H1 (cell line): ENCODE measurements around the gene DDIAS. TPM values are rescaled to one million over a fixed set of nuclear protein-coding genes. Genes with fewer than 3 reads are reported as not detected.

Source experiments
- CTCF ChIA-PET: fragments of 300-600 bp; sonication (Branson Sonifier 250); formaldehyde crosslinking; loops from one replicate; lab custom pipeline; 2021; ENCODE audit not compliant: partially characterized antibody; lab: Charles Lee
- POLR2A ChIA-PET: fragments of 300-600 bp; sonication (Branson Sonifier 250); formaldehyde crosslinking; loops from one replicate; lab custom pipeline; 2021; ENCODE audit warnings: inconsistent platforms; ENCODE audit not compliant: partially characterized antibody; lab: Charles Lee
- DNase-seq, 2 experiments: peaks; one replicate each; pipeline versions ENCODE4 v3.0.0 to v3.0.0-alpha.2; 2010 to 2022; ENCODE audit warnings: low spot score in 2 of 2, low read depth in 1 of 2, mixed read lengths in 1 of 2
- FAIRE-seq: peaks from 2 replicates; lab custom pipeline; 2011; peaks lifted over from hg19 to GRCh38; lab: Jason Lieb, UNC
- H2AFZ ChIP-seq: 2 replicates; pipeline ENCODE4 v1.8.1; 2012; ENCODE audit warnings: low read length, inconsistent platforms
- H2AK5ac ChIP-seq: 2 replicates; pipeline ENCODE4 v1.6.1; 2013; ENCODE audit warnings: low read depth, low read length
- H2BK120ac ChIP-seq: replicated peaks from 2 replicates; pipeline ENCODE3; 2013; ENCODE audit warnings: low read depth, low read length, inconsistent platforms
- H2BK12ac ChIP-seq: 2 replicates; pipeline ENCODE4 v1.6.1; 2013; ENCODE audit warnings: low read depth, low read length
- H2BK15ac ChIP-seq: 2 replicates; pipeline ENCODE4 v1.6.1; 2013; ENCODE audit warnings: low read length
- H2BK20ac ChIP-seq: 2 replicates; pipeline ENCODE4 v1.6.1; 2013; ENCODE audit warnings: low read length
- H2BK5ac ChIP-seq: 2 replicates; pipeline ENCODE4 v1.6.1; 2013; ENCODE audit warnings: low read depth, low read length
- H3K14ac ChIP-seq: 2 replicates; pipeline ENCODE4 v1.6.1; 2013; ENCODE audit warnings: inconsistent platforms; ENCODE audit not compliant: insufficient read length
- H3K18ac ChIP-seq: 2 replicates; pipeline ENCODE4 v1.6.1; 2013; ENCODE audit warnings: low read length; ENCODE audit errors: extremely low read depth
- H3K23ac ChIP-seq: 2 replicates; pipeline ENCODE4 v1.6.1; 2013; ENCODE audit warnings: inconsistent platforms; ENCODE audit not compliant: insufficient read length
- H3K23me2 ChIP-seq: 2 replicates; pipeline ENCODE4 v1.6.1; 2013; ENCODE audit warnings: low read depth, low read length
- H3K27ac ChIP-seq: 2 replicates; pipeline ENCODE4 v1.6.1; 2011; ENCODE audit warnings: low read depth, low read length, inconsistent platforms
- H3K27me3 ChIP-seq, 4 experiments: replicated peaks in 1 of 4; 1 replicate in 1 of 4; 2 replicates in 3 of 4; pipeline versions ENCODE4 v1.6.1 to v1.8.1; 2011 to 2013; ENCODE audit warnings: low read length in 3 of 4, mild to moderate bottlenecking in 3 of 4, inconsistent platforms in 2 of 4, mixed read lengths in 2 of 4, moderate library complexity in 1 of 4; ENCODE audit not compliant: control insufficient read depth in 3 of 4, insufficient read depth in 3 of 4; ENCODE audit errors: extremely low read depth in 1 of 4
- H3K36me3 ChIP-seq, 4 experiments: 2 replicates each; pipeline versions ENCODE4 v1.6.1 to v1.8.1; 2011 to 2013; ENCODE audit warnings: mild to moderate bottlenecking in 4 of 4, low read length in 3 of 4, moderate library complexity in 2 of 4, control low read depth in 1 of 4, inconsistent platforms in 1 of 4; ENCODE audit not compliant: insufficient read depth in 4 of 4, control insufficient read depth in 2 of 4
- H3K4ac ChIP-seq: replicated peaks from 2 replicates; pipeline ENCODE3; 2013; ENCODE audit warnings: low read length, low read depth, mixed read lengths, inconsistent platforms; ENCODE audit not compliant: insufficient read length
- H3K4me1 ChIP-seq, 4 experiments: replicated peaks in 1 of 4; 1 replicate in 1 of 4; 2 replicates in 3 of 4; pipeline versions ENCODE4 v1.6.1 to v1.8.1; 2011 to 2013; ENCODE audit warnings: low read length in 3 of 4, inconsistent platforms in 2 of 4, mixed read lengths in 1 of 4; ENCODE audit not compliant: insufficient read depth in 4 of 4, control insufficient read depth in 3 of 4
- H3K4me2 ChIP-seq, 2 experiments: 2 replicates each; pipeline versions ENCODE4 v1.6.1 to v1.8.1; 2011 to 2013; ENCODE audit warnings: low read depth in 2 of 2, low read length in 2 of 2, control low read depth in 1 of 2, inconsistent platforms in 1 of 2, mild to moderate bottlenecking in 1 of 2; ENCODE audit not compliant: insufficient read depth in 1 of 2
- H3K4me3 ChIP-seq, 4 experiments: fragments of 200-600, 300-600 bp in 1 of 4; sonication (generic), shearing (Covaris generic), sonication (Bioruptor Twin) in 1 of 4; 2 replicates each; pipeline versions ENCODE4 v1.5.1 to v1.8.1; 2011 to 2016; ENCODE audit warnings: low read length in 4 of 4, low read depth in 3 of 4, control low read depth in 2 of 4, inconsistent platforms in 2 of 4, mild to moderate bottlenecking in 2 of 4, mixed read lengths in 1 of 4, moderate library complexity in 1 of 4; ENCODE audit not compliant: insufficient read depth in 2 of 4; ENCODE audit errors: extremely low read depth in 1 of 4
- H3K56ac ChIP-seq: replicated peaks from 2 replicates; pipeline ENCODE3; 2013; ENCODE audit warnings: low read depth, mild to moderate bottlenecking, mixed read lengths, low read length, inconsistent platforms; ENCODE audit not compliant: insufficient read length
- H3K79me1 ChIP-seq: 2 replicates; pipeline ENCODE4 v1.6.1; 2013; ENCODE audit warnings: low read depth, low read length, control low read depth
- H3K79me2 ChIP-seq, 2 experiments: 2 replicates each; pipeline versions ENCODE4 v1.6.1 to v1.8.1; 2012 to 2013; ENCODE audit warnings: low read length in 2 of 2, mild to moderate bottlenecking in 2 of 2, inconsistent platforms in 1 of 2; ENCODE audit not compliant: insufficient read depth in 2 of 2, control insufficient read depth in 1 of 2
- H3K9ac ChIP-seq, 4 experiments: replicated peaks in 1 of 4; 1 replicate in 1 of 4; 2 replicates in 3 of 4; pipeline versions ENCODE4 v1.6.1 to v1.8.1; 2011 to 2013; ENCODE audit warnings: low read depth in 3 of 4, low read length in 3 of 4, control low read depth in 2 of 4, mild to moderate bottlenecking in 2 of 4, moderate library complexity in 2 of 4, inconsistent platforms in 1 of 4; ENCODE audit errors: extremely low read depth in 1 of 4
- H3K9me3 ChIP-seq, 2 experiments: 2 replicates each; pipeline versions ENCODE4 v1.6.1 to v1.8.1; 2012 to 2013; ENCODE audit warnings: mild to moderate bottlenecking in 2 of 2, moderate library complexity in 2 of 2, control low read depth in 1 of 2, inconsistent platforms in 1 of 2, low read depth in 1 of 2, low read length in 1 of 2, mixed read lengths in 1 of 2; ENCODE audit not compliant: insufficient read depth in 2 of 2
- H4K20me1 ChIP-seq, 2 experiments: replicated peaks in 1 of 2; 2 replicates each; pipeline versions ENCODE3 to v1.8.1; 2011 to 2013; ENCODE audit warnings: inconsistent platforms in 2 of 2, low read length in 2 of 2, mild to moderate bottlenecking in 1 of 2; ENCODE audit not compliant: insufficient read depth in 2 of 2, control insufficient read depth in 1 of 2
- H4K5ac ChIP-seq: 2 replicates; pipeline ENCODE4 v1.6.1; 2013; ENCODE audit warnings: low read length, low read depth, mixed read lengths, inconsistent platforms; ENCODE audit not compliant: insufficient read length
- H4K8ac ChIP-seq: 2 replicates; pipeline ENCODE4 v1.8.0; 2013; ENCODE audit warnings: mild to moderate bottlenecking, moderate library complexity, low read length, inconsistent platforms; ENCODE audit not compliant: insufficient read depth; ENCODE audit errors: extremely low read depth
- H4K91ac ChIP-seq: replicated peaks from 2 replicates; pipeline ENCODE3; 2013; ENCODE audit warnings: low read length, mixed read lengths, inconsistent platforms; ENCODE audit not compliant: insufficient read length
- CTCF ChIP-seq, 3 experiments: IDR thresholded peaks; 1 replicate in 2 of 3; 2 replicates in 1 of 3; pipeline versions ENCODE4 v1.5.1 to v1.6.1; 2011; ENCODE audit warnings: low read length in 3 of 3, mild to moderate bottlenecking in 3 of 3, inconsistent platforms in 2 of 3, low read depth in 1 of 3, moderate library complexity in 1 of 3; ENCODE audit not compliant: insufficient read depth in 1 of 3; ENCODE audit errors: control extremely low read depth in 1 of 3
- EGR1 ChIP-seq: IDR thresholded peaks from 2 replicates; pipeline ENCODE4 v1.6.1; 2011; ENCODE audit warnings: low read depth, low read length, borderline replicate concordance
- GTF2F1 ChIP-seq: IDR thresholded peaks from 2 replicates; pipeline ENCODE4 v1.6.1; 2012; ENCODE audit warnings: low read depth, low read length, improper control_type of control experiment, borderline replicate concordance
- HDAC2 ChIP-seq, 2 experiments: fragments of 300-600 bp in 1 of 2; sonication (generic) in 1 of 2; IDR thresholded peaks; 2 replicates each; pipeline ENCODE4 v1.6.1; 2011 to 2012; ENCODE audit warnings: low read depth in 2 of 2, low read length in 2 of 2, mild to moderate bottlenecking in 2 of 2, moderate library complexity in 2 of 2, borderline replicate concordance in 1 of 2, inconsistent platforms in 1 of 2
- MAFK ChIP-seq: IDR thresholded peaks from 2 replicates; pipeline ENCODE4 v1.6.1; 2012; ENCODE audit warnings: low read depth, mild to moderate bottlenecking, improper control_type of control experiment, low read length
- SP2 ChIP-seq: IDR thresholded peaks from 2 replicates; pipeline ENCODE4 v1.6.1; 2012; ENCODE audit warnings: mild to moderate bottlenecking, low read length, inconsistent platforms
- SRF ChIP-seq: IDR thresholded peaks from 2 replicates; pipeline ENCODE4 v1.6.1; 2011; ENCODE audit warnings: mild to moderate bottlenecking, low read depth, low read length, moderate library complexity
- WGBS, 2 experiments: shearing (Covaris generic) in 1 of 2; methylation state at CpG; one replicate each; pipeline versions ENCODE4 v1.1.6 to v1.1.7; 2013 to 2015; ENCODE audit warnings: low lambda C conversion rate in 2 of 2, mixed read lengths in 2 of 2, inconsistent platforms in 1 of 2, low coverage in 1 of 2, missing lambda C conversion rate in 1 of 2; ENCODE audit not compliant: insufficient replicate concordance in 2 of 2, insufficient coverage in 1 of 2, insufficient read length in 1 of 2; ENCODE audit errors: extremely low coverage in 1 of 2, missing lambda C conversion rate in 1 of 2; 5-methylcytosine and 5-hydroxymethylcytosine counted together
- polyA plus RNA-seq, 7 experiments: library from polyadenylated mRNA; depleted of rRNA in 3 of 7; stranded (reverse) in 5 of 7; unstranded in 2 of 7; fragments of >200 nt in 5 of 7; fragments of 200-250 nt in 2 of 7; gene quantifications; 1 replicate in 5 of 7; 2 replicates in 1 of 7; 4 replicates in 1 of 7; pipeline versions ENCODE4 v1.2.1 to v1.2.3, GENCODE V29; 2011 to 2013; ENCODE audit warnings: missing spikeins in 2 of 7, mixed read lengths in 2 of 7
- total RNA-seq: library from RNA; stranded (reverse); fragmentation: NEBNext Ultra II Directional; extraction: Animal tissue kit (Norgen Biotek cat#: 25700); gene quantifications from 2 replicates; pipeline ENCODE4 v1.2.1, GENCODE V29; 2021

The DDIAS gene
- total and polyA plus RNA-seq, 2 of the 8 experiments (the other 6 are each of a cell fraction or from before 2014, with no cell fraction given): 11.6 to 25.7 TPM

- H3K4ac ChIP-seq: no peak within 1 kb of the TSS
- DNase-seq: peak; percentile 78 to 89
- 1% methylated on average over 40 of the region's 40 CpGs; no CpG with 5 or more reads in 1 of the 2 experiments for WGBS, 2 experiments
- peak within 1 kb of the TSS; percentile 75; the same call in 1 of the 2 replicates for H4K8ac ChIP-seq
- CTCF ChIA-PET: interaction anchor here (0.6 to 8.2 kb wide), 10 partner anchors 9 to 215 kb away, joined by 3 to 82 read pairs (median 4); no protein-coding TSS in a partner anchor
- peak within 1 kb of the TSS; percentile 79 to 97 (median 87) for H3K4me3 ChIP-seq
- peak within 1 kb of the TSS; percentile 38; the same call in 1 of the 2 replicates for H2BK5ac ChIP-seq
- no peak within 1 kb of the TSS for H3K14ac ChIP-seq
- H3K18ac ChIP-seq: peak within 1 kb of the TSS; percentile 95
- peak within 1 kb of the TSS; percentile 21 for H3K56ac ChIP-seq
- H4K5ac ChIP-seq: peak within 1 kb of the TSS; percentile 39
- H3K27me3 ChIP-seq: no peaks in the 10 kb centered on the region
- H2AK5ac ChIP-seq: peak within 1 kb of the TSS; percentile 9; the same call in 1 of the 2 replicates
- peaks cover 13% of the 10 kb centered on the region for H3K23me2 ChIP-seq
- peak within 1 kb of the TSS; percentile 98 to 100 for H3K4me2 ChIP-seq
- H3K27ac ChIP-seq: peak within 1 kb of the TSS; percentile 46; the same call in 1 of the 2 replicates
- H3K79me2 ChIP-seq: peaks cover 12 to 59% of the 10 kb centered on the region in 2 experiments
- peaks cover 0 to 3% of the 10 kb centered on the region in 2 experiments for H4K20me1 ChIP-seq
- H2BK12ac ChIP-seq: peak within 1 kb of the TSS; percentile 12
- H2AFZ ChIP-seq: peak within 1 kb of the TSS; percentile 99
- POLR2A ChIA-PET: interaction anchor here (0.6 to 2.9 kb wide), 12 partner anchors 11 to 385 kb away, joined by 3 to 13 read pairs (median 4); partner anchors contain the start of genes CCDC90B, PCF11 and RAB30
- H3K23ac ChIP-seq: no peak within 1 kb of the TSS
- peaks cover 0 to 7% (median 5%) of the 10 kb centered on the region in 4 experiments; a peak in 5 of 7 replicates for H3K4me1 ChIP-seq
- no peak within 1 kb of the TSS for H2BK120ac ChIP-seq
- H3K36me3 ChIP-seq: peaks cover 0 to 2% (median 0%) of the 10 kb centered on the region in 4 experiments; a peak in 2 of 8 replicates
- no peak within 1 kb of the TSS for H2BK20ac ChIP-seq
- H4K91ac ChIP-seq: no peak within 1 kb of the TSS
- H2BK15ac ChIP-seq: no peak within 1 kb of the TSS
- peak within 1 kb of the TSS; percentile 64 to 85 (median 70) for H3K9ac ChIP-seq
- peaks cover 3% of the 10 kb centered on the region for H3K79me1 ChIP-seq
- FAIRE-seq: no peak
- H3K9me3 ChIP-seq: no peaks in the 10 kb centered on the region
- TF ChIP-seq MAFK: no peak
- TF ChIP-seq EGR1: no peak
- peak in 1 of 3 experiments; percentile 4; a peak in 2 of 4 replicates for TF ChIP-seq CTCF (IDR thresholded peaks at IDR 0.05; ENCODE audit: control extremely low read depth in 1 of 3, insufficient read depth in 1 of 3, low read depth in 1 of 3, low read length in 3 of 3)
- TF ChIP-seq SP2: no peak
- TF ChIP-seq GTF2F1: no peak
- no peak for TF ChIP-seq SRF
- 0 out of 4 replicates have a peak, but pooled peaks of 1 of the 2 experiments have one; percentile 4 for TF ChIP-seq HDAC2 (IDR thresholded peaks at IDR 0.05; ENCODE audit: borderline replicate concordance in 1 of 2, low read depth in 2 of 2, low read length in 2 of 2)
Observed at GRCh38 chr11:82900277-82901164, 1.0 kb upstream of the DDIAS start, which contains the start of gene PRCP. TSS of gene PRCP (minus strand) at chr11:82900430. CDS start at chr11:82900402, 28 bp downstream.
